Fibroblast of villous mesenchyme (primary cell): ENCODE measurements around the gene PATL2. TPM values are rescaled to one million over a fixed set of nuclear protein-coding genes. Genes with fewer than 3 reads are reported as not detected.
"Not testable (repeated sequence)": the region's sequence is repeated elsewhere in the genome, so short reads cannot be mapped to it uniquely, and the experiment has no call there.

Source experiments
- DNase-seq: peaks from one replicate; pipeline ENCODE4 v3.0.0-alpha.2; 2010; ENCODE audit warnings: low read depth
- H3K4me3 ChIP-seq: 2 replicates; pipeline ENCODE4 v1.5.1; 2011; ENCODE audit warnings: low read depth, mild to moderate bottlenecking, low read length
- total RNA-seq: library from RNA; depleted of rRNA; stranded (reverse); fragments of >200 nt; gene quantifications from 2 replicates; pipeline ENCODE4 v1.2.3, GENCODE V29; 2012
- TF ChIP-seq, protein P1 (sequence below): IDR thresholded peaks from 2 replicates; pipeline ENCODE4 v1.5.1; 2012; ENCODE audit warnings: low read depth, mild to moderate bottlenecking, low read length; ENCODE audit not compliant: insufficient read depth

The PATL2 gene
- total RNA-seq, 1 donor: 0.86 TPM

DNA sequence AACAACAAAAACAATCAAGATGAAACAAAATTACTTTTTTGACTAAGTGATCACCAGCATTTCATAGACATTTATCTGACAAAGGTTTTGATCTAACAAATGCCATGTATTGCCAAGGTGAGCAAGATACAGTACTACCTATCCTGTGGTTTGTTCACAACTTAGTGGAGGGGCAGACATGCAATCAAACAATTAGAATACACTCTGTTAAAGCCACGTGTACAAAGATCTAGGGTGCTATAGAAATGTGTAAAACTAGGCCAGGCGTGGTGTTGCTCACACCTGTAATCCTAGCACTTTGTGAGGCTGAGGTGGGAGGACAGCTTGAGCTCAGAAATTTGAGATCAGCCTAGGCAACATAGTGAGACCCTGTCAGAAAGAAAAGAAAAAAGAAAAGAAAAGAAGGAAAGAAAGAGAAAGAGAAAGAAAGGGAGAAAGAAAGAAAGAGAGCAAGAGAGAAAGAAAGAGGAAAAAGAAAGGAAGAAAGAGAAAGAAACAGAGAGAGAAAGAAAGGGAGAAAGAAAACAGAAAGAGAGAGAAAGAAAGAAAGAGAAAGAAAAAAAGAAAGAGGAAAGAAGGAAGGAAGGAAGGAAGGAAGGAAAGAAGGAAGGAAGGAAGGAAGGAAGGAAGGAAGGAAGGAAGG is 23.8 kb upstream of the PATL2 start:
- TF ChIP-seq, protein P1, sequence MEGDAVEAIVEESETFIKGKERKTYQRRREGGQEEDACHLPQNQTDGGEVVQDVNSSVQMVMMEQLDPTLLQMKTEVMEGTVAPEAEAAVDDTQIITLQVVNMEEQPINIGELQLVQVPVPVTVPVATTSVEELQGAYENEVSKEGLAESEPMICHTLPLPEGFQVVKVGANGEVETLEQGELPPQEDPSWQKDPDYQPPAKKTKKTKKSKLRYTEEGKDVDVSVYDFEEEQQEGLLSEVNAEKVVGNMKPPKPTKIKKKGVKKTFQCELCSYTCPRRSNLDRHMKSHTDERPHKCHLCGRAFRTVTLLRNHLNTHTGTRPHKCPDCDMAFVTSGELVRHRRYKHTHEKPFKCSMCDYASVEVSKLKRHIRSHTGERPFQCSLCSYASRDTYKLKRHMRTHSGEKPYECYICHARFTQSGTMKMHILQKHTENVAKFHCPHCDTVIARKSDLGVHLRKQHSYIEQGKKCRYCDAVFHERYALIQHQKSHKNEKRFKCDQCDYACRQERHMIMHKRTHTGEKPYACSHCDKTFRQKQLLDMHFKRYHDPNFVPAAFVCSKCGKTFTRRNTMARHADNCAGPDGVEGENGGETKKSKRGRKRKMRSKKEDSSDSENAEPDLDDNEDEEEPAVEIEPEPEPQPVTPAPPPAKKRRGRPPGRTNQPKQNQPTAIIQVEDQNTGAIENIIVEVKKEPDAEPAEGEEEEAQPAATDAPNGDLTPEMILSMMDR: no peak
- H3K4me3 ChIP-seq: no peak overlapping the region
- no peak for DNase-seq

DNA sequence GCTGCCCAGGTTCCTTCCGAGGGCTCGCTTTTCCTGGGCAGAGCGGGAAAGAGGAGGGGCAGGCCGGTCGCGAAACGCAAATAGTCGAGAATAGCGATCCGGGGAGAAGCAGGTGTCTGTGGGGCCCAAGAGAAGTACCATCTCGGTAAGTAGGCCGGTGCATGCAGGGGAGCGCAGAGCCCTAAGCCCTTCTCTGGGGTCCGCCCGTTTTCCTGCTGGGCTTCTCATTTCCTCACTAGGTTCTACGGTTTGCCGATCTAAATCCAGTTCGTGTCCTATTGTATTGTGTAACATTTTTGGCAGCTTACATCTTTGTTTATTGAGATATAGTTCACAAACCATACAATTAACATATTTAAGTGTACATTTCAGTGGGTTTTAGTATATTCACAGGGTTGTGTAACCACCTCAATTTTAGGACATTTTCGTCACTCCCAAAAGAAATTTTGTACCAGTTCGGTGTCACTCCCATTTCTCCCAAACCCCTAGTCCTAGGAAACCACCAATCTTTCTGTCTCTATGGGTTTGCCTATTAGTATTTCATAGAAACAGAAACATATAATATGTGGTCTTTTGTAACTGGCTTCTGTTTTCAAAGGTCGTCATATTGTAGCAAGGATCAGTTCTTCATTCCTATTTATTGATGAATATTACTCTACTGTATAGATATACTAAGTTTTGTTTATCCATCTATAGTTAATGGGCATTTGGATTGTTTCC is 18.4 kb upstream of the PATL2 start:
- peak overlapping the region; percentile 84 for H3K4me3 ChIP-seq
- peak; percentile 49 for DNase-seq
- TF ChIP-seq, protein P1: no peak

DNA sequence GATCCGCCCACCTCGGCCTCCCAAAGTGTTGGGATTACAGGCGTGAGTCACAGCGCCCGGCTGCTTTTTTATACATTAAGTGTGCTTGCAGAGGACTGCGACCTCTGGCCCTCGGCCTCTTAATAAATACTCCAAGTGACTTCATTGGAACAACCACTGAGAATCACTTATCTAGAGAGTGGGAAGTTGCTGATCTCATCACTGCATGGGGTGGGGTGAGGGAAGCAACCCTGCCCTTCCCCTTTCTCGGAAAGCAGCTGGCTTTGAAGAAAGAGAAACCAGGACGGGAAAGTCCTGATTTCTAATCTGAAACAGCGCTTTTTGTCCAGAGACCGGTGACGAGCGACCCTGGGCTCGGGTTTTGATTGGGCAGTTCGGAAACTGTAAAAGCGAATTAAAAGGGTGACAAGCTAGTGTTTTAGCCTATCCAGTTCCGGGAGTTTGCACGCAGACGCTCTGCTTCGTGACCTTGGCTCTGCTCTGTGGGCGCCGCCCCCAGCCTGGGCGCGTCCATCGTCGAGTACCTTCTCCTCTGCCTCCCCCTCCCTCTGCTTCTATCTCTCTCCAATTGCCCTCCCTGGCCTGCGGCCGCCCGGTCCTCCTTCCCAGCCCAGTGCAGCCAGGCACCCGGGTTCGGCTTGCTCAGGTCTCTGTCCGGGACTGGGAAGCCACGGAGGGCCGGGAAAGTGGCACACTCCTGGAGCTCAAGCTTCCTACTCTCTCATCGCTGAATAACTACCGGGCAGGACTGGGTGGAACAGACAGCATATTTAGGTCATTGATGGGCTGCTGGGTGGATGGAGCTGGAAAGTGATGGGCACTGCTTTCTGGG is 17.7 kb upstream of the PATL2 start:
- peak overlapping the region; percentile 84 for H3K4me3 ChIP-seq
- TF ChIP-seq, protein P1: no peak
- peak; percentile 100 for DNase-seq

DNA sequence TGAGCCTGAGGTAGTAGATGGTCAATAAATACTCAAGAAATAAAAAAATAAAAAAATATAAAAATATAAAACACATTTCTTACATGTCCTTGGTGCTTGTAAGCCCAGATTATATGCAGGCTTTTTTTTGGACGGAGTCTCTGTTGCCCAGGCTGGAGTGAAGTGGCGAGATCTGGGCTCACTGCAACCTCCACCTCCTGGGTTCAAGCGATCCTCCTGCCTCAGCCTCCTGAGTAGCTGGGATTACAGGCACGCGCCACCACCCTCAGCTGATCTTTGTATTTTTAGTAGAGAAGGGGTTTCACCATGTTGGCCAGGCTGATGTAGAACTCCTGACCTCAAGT is 17.1 kb upstream of the PATL2 start:
- DNase-seq: not testable (repeated sequence)

DNA sequence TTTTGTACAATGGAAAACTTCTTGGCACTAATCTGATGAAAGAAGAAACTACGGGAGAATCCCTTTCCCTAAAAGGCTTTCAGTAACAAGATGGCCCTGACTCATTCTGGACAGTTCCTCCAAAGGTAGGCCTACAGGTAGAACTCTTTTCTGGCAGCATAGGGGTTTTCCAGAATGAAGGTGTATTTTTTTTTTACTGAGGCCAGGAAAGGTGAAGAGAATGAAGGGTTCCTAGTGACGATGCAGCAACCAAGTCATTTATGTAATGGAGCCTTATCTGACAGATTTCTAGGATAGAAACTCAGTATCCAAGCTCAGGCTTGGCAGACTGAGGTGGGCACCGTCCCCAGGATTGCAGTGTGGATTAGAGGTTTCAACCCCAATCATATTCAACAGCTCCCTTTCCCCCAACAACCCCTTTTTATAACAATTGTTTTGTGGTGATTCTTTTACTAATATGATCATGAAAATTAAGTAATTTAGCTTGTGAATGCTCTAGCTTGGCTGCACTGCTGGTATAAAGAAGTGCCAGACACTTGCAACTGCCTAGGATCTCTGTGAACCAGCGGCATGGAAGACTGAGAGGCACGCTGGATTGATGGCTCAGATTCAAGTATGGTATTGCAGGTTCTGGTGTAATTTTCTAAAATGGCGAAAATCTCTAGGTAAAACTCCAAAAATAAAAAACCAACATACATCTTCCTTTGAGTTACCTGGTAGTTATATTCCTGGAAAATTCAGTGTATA is 16.5 kb upstream of the PATL2 start:
- DNase-seq: no peak
- H3K4me3 ChIP-seq: peak overlapping the region; percentile 84
- TF ChIP-seq, protein P1: no peak

More for the DNA sequence above, 17.1 kb upstream of the PATL2 start:
- H3K4me3 ChIP-seq: peak overlapping the region; percentile 84

DNA sequence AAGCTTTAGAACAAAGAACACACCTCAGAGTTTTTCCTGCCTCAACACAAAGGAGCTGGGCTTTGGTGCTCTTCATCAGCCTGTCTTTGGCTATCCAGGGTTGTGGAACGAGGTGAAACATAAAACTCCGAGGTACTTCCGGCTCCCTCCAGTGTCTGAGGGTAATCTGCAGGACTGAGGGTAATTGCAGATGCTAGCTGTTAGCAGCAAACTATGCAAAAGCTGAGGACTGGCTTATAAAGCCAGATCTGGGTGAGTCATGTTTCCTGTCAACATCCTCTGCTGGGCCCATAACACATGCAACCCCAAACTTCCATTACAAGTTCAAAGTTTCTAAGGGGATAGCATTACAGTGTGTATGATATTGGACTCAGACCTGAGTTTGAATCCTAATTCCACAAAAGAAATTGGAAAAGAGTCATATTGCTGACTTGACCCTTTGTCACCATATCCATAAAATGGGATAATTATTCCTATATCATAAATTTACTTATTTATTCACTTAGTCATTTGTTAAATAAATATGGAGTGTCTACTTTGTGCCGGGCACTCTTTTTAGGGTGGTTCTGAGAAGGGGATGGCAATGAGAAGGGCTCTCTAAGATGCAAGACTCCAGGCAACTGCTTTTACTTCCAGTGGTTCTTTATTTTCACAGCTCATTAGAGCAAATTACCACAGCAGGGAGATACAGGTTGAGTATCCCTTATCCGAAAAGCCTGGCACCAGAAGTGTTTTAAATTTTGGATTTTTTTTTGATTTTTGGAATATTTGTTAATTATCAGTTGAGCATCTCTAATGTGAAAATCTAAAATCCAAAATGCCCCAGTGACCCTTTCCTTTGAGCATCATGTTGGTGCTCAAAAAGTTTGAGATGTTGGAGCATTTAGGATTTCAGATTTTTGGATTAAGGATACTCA is 15.7 kb upstream of the PATL2 start:
- TF ChIP-seq, protein P1: peak; percentile 15

More for the DNA sequence above, 15.7 kb upstream of the PATL2 start:
- peak; percentile 97 for DNase-seq
- peak overlapping the region; percentile 10 for H3K4me3 ChIP-seq
